GM18868 (cell line): ENCODE results near the gene MSRB3.
"Not testable (repeated sequence)": the region's sequence is repeated elsewhere in the genome, so short reads cannot be mapped to it uniquely, and the experiment has no call there.

Experiments used
- ATAC-seq: cut with Tn5 transposase; IDR thresholded peaks from one replicate; pipeline ENCODE4 v1.9.1; 2021; ENCODE audit warnings: mild to moderate bottlenecking, moderate library complexity; ENCODE audit not compliant: unreplicated experiment

MSRB3 gene

GRCh38 chr12:65450625-65451024, 172.1 kb downstream of the MSRB3 start:
- ATAC-seq: no peak

- no peak for ATAC-seq
Observed at GRCh38 chr12:65454115-65454787, 175.8 kb downstream of the MSRB3 start.

GRCh38 chr12:65457341-65457740, 178.9 kb downstream of the MSRB3 start:
- not testable (repeated sequence) for ATAC-seq

GRCh38 chr12:65458718-65459117, 180.2 kb downstream of the MSRB3 start:
- no peak for ATAC-seq

GRCh38 chr12:65459545-65459944, 181.1 kb downstream of the MSRB3 start:
- no peak for ATAC-seq

GRCh38 chr12:65460063-65460462, 181.6 kb downstream of the MSRB3 start:
- no peak for ATAC-seq

GRCh38 chr12:65461017-65461416, 182.5 kb downstream of the MSRB3 start:
- ATAC-seq: no peak

- ATAC-seq: no peak
Observed at GRCh38 chr12:65462484-65462883, 184.0 kb downstream of the MSRB3 start.

GRCh38 chr12:65463082-65463481, 184.6 kb downstream of the MSRB3 start:
- ATAC-seq: no peak

GRCh38 chr12:65463611-65464010, 185.1 kb downstream of the MSRB3 start:
- no peak for ATAC-seq

- ATAC-seq: no peak
Observed at GRCh38 chr12:65464930-65465329, 186.4 kb downstream of the MSRB3 start.

GRCh38 chr12:65465766-65466547, 187.5 kb downstream of the MSRB3 start:
- ATAC-seq: no peak

GRCh38 chr12:65466911-65467310, 188.4 kb downstream of the MSRB3 start:
- ATAC-seq: no peak

- ATAC-seq: no peak
Observed at GRCh38 chr12:65470256-65470655, 191.8 kb downstream of the MSRB3 start.

- ATAC-seq: no peak
Observed at GRCh38 chr12:65472079-65472478, 193.6 kb downstream of the MSRB3 start.

- ATAC-seq: no peak
Observed at GRCh38 chr12:65474831-65475230, 196.3 kb downstream of the MSRB3 start.

GRCh38 chr12:65477721-65478120, 199.2 kb downstream of the MSRB3 start:
- no peak for ATAC-seq

- not testable (repeated sequence) for ATAC-seq
Observed at GRCh38 chr12:65483891-65484516, 205.5 kb downstream of the MSRB3 start.

GRCh38 chr12:65488197-65488596, 209.7 kb downstream of the MSRB3 start:
- ATAC-seq: no peak

- no peak for ATAC-seq
Observed at GRCh38 chr12:65490250-65490649, 211.8 kb downstream of the MSRB3 start.

GRCh38 chr12:65492998-65493912, 214.8 kb downstream of the MSRB3 start:
- ATAC-seq: no peak
